Right lobe of liver (tissue), 6 donors: ENCODE results near the gene DNAJC9. TPM values are rescaled to one million over a fixed set of nuclear protein-coding genes. Genes with fewer than 3 reads are reported as not detected.

Experiments
- ATAC-seq, 4 donors: fragments of 200-7000 bp; cut with Tn5 transposase; one replicate each; pipeline ENCODE4 v1.9.1; 2020; ENCODE audit warnings: mild to moderate bottlenecking in 4 of 4, moderate library complexity in 4 of 4
- DNase-seq, 3 donors: peaks; one replicate each; pipeline ENCODE4 v3.0.0-alpha.2; 2020
- H3K27ac ChIP-seq, 3 donors: fragments of 200-600 bp; one replicate each; pipeline ENCODE4 v1.8.0; 2022
- H3K27me3 ChIP-seq, 2 donors: fragments of 200-600 bp; one replicate each; pipeline ENCODE4 v1.8.0; 2022
- H3K36me3 ChIP-seq, 4 donors: fragments of 200-600 bp; sonication (generic) in 1 of 4; one replicate each; pipeline versions ENCODE4 v1.5.1 to v1.8.0; 2017 to 2022; ENCODE audit warnings: control low read depth in 1 of 4
- H3K4me1 ChIP-seq, 4 donors: fragments of 200-600 bp; sonication (generic) in 1 of 4; one replicate each; pipeline versions ENCODE4 v1.5.1 to v1.8.0; 2017 to 2022; ENCODE audit warnings: control low read depth in 1 of 4
- H3K4me3 ChIP-seq, 3 donors: fragments of 200-600 bp; one replicate each; pipeline ENCODE4 v1.8.0; 2022
- H3K9me3 ChIP-seq, 4 donors: fragments of 200-600 bp; sonication (generic) in 1 of 4; one replicate each; pipeline versions ENCODE4 v1.5.1 to v1.8.0; 2017 to 2022; ENCODE audit warnings: control low read depth in 1 of 4
- POLR2A ChIP-seq: fragments of 450-650 bp; IDR thresholded peaks from one replicate; pipeline ENCODE4 v1.6.1; 2017; ENCODE audit warnings: antibody characterized with exemption, mild to moderate bottlenecking
- WGBS: methylation state at CpG from one replicate; pipeline ENCODE4 v1.1.6; 2018; ENCODE audit warnings: low coverage, low lambda C conversion rate; ENCODE audit not compliant: insufficient coverage; ENCODE audit errors: missing lambda C conversion rate; 5-methylcytosine and 5-hydroxymethylcytosine counted together
- intact Hi-C, 2 donors: fragments of 100-400 bp; cut with DNase I; formaldehyde crosslinking; loops; one replicate each; pipeline versions ENCODE4 v1.11.2 to v1.14.1; 2022
- total RNA-seq, 6 experiments: library from RNA; depleted of rRNA in 2 of 6; stranded (reverse); fragments of >200 nt in 2 of 6; fragmentation: NEBNext Ultra II Directional in 3 of 6; extraction: Animal tissue kit (Norgen Biotek cat#: 25700) in 3 of 6; gene quantifications; one replicate each; pipeline versions ENCODE4 v1.1.0 to v1.2.4, GENCODE V29; 2016 to 2023
- TF ChIP-seq, protein P1 (sequence below), 4 donors: fragments of 200-600 bp in 3 of 4; fragments of 450-650 bp in 1 of 4; IDR thresholded peaks; one replicate each; pipeline versions ENCODE4 v1.5.1 to v1.8.0; 2016 to 2022; ENCODE audit warnings: antibody characterized with exemption in 4 of 4, mild to moderate bottlenecking in 2 of 4
- donor health status: DM: no; HTN: yes; CAD: no.
- donor health status: DM: no; HTN: no; CAD: no.
- donor health status: DM: no; HTN: no; CAD: no.
- donor health status: DM: no; HTN: yes; CAD: no.
- donor health status: DM: no; HTN: yes; CAD: no.

DNAJC9 gene
- total RNA-seq, 6 experiments from 2014 or later: 4.6 to 8.8 (median 5.4) TPM

DNA sequence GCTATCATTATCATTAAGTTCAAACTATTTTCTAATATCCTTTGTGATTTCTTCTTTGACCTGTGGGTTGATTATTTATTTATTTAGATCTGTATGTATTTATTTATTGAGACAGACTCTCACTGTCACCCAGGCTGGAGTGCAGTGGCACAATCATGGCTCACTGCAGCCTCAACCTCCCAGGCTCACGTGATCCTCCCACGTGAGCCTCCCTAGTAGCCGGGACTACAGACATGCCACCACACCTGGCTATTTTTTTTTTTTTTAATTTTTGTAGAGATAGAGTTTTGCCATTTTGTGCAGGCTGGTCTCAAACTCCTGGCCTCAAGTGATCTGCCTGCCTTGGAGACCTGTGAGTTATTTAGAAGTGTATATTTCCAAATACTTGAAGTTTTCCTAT is 34.0 kb upstream of the DNAJC9 start:
- Histone ChIP-seq H3K4me3 (no peak overlapping the region), H3K9me3 (no peaks in the 10 kb centered on the region), H3K27ac (no peak overlapping the region), H3K4me1 (no peaks in the 10 kb centered on the region), H3K36me3 (no peaks in the 10 kb centered on the region), H3K27me3 (no peaks in the 10 kb centered on the region)
- intact Hi-C loops: no loop called here
- no peak for ATAC-seq
- TF ChIP-seq, protein P1, sequence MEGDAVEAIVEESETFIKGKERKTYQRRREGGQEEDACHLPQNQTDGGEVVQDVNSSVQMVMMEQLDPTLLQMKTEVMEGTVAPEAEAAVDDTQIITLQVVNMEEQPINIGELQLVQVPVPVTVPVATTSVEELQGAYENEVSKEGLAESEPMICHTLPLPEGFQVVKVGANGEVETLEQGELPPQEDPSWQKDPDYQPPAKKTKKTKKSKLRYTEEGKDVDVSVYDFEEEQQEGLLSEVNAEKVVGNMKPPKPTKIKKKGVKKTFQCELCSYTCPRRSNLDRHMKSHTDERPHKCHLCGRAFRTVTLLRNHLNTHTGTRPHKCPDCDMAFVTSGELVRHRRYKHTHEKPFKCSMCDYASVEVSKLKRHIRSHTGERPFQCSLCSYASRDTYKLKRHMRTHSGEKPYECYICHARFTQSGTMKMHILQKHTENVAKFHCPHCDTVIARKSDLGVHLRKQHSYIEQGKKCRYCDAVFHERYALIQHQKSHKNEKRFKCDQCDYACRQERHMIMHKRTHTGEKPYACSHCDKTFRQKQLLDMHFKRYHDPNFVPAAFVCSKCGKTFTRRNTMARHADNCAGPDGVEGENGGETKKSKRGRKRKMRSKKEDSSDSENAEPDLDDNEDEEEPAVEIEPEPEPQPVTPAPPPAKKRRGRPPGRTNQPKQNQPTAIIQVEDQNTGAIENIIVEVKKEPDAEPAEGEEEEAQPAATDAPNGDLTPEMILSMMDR (IDR thresholded peaks at IDR 0.05): no peak
- TF ChIP-seq POLR2A: no peak
- 96% methylated on average over 3 of the region's 3 CpGs for WGBS
- no peak for DNase-seq

DNA sequence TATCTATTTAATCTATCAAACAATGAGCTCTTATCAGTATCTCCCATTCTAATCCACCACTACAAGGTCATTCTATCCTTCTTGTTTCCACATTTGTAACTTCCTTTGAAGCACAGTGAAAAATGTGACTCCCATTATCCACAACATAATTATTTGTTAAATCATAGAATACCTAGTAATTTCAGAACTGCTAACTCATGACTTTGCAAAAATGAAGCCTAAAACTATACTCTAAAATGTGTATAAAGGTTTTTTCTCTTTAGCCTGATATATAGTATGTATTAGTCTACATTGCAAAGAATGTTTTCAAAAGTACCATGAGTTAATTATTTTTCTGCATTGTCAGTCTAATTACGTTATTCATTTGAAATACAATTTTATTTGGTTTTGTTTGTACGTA is 17.4 kb upstream of the DNAJC9 start:
- intact Hi-C loops: no loop called here
- Histone ChIP-seq H3K4me3 (no peak overlapping the region), H3K27me3 (no peaks in the 10 kb centered on the region), H3K27ac (no peak overlapping the region), H3K4me1 (no peaks in the 10 kb centered on the region), H3K9me3 (no peaks in the 10 kb centered on the region), H3K36me3 (no peaks in the 10 kb centered on the region)
- DNase-seq (no peak), ATAC-seq (no peak)
- no peak for TF ChIP-seq POLR2A
- TF ChIP-seq, protein P1 (IDR thresholded peaks at IDR 0.05): no peak
- WGBS: 89% methylated on average over 2 of the region's 2 CpGs

DNA sequence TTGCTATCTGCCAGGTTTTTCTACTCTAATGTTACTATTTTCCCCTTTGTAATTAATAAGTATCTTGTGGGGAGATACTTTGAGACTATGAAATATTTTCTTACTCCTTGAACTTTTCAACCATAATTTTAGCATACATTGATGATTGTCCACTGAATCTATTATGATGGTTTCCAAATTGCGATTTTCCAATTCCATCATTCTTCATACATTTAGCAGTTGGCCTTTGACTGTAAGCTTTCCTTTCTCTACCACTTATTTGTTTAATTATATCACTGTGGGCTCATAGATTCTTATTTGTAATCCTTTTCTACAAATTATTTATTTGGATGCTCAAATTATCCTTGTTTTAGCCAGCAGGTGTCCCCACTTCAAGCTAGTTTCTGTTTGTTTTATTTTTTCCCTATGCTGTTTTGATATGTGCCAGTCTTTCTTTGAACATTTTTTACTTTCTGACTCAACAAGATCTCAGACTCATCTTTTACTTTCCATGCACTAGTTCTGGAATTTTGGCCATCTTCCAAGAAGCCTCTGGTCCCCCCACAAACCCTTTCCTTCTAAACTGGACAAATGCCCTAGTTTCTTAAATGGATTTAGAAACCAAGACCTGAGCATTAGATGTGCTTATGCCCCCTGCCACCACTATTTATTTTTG is 16.8 kb upstream of the DNAJC9 start:
- intact Hi-C loops: no loop called here
- WGBS: 53% methylated on average over 1 of the region's 1 CpG

DNA sequence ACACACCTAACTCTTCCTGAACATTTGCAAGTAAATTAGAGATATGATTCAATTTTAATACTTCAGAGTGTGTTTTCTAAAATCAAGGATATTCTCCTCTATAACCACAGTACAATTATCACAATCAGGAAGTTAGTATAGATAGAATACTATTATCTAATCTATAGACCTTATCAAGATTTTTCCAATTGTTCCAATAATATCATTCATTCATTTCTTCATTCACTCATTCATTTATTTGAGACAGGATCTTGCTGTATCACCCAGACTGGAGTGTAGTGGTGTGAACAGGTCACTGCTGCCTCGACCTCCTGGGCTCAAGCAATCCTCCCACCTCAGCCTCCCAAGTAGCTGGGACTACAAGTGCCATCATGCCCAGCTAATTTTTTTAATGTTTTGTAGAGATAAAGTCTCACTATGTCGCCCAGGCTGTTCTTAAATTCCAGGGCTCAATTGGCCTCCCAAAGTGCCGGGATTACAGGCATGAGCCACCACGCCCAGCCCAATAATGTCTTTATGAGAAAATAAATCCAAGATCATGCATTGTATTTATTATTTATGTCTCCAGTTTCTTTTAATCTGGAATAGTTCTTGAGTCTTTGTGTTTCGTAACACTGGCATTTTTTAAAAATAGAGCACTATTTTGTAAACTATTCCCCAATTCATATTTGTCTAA is 16.0 kb upstream of the DNAJC9 start:
- 75% methylated on average over 5 of the region's 5 CpGs for WGBS
- intact Hi-C loops: no loop called here
- Histone ChIP-seq H3K27ac (no peak overlapping the region), H3K4me1 (no peaks in the 10 kb centered on the region), H3K36me3 (no peaks in the 10 kb centered on the region), H3K4me3 (no peak overlapping the region), H3K9me3 (no peaks in the 10 kb centered on the region), H3K27me3 (no peaks in the 10 kb centered on the region)
- no peak for DNase-seq
- no peak for TF ChIP-seq POLR2A
- TF ChIP-seq, protein P1 (IDR thresholded peaks at IDR 0.05): no peak
- no peak for ATAC-seq

More for the DNA sequence above, 16.8 kb upstream of the DNAJC9 start:
- peak in 3 of 4 donors; percentile 34 to 44 (median 43) for ATAC-seq
- Histone ChIP-seq H3K27ac (no peak overlapping the region), H3K4me1 (no peaks in the 10 kb centered on the region), H3K9me3 (no peaks in the 10 kb centered on the region), H3K27me3 (no peaks in the 10 kb centered on the region), H3K36me3 (no peaks in the 10 kb centered on the region), H3K4me3 (no peak overlapping the region)
- no peak for TF ChIP-seq POLR2A
- TF ChIP-seq, protein P1 (IDR thresholded peaks at IDR 0.05): peak; percentile 36 to 59 (median 53)
- DNase-seq: no peak
